B cell (primary cell): Measurements from ENCODE around the gene MEGF8. TPM values are rescaled to one million over a fixed set of nuclear protein-coding genes. Genes with fewer than 3 reads are reported as not detected.

Experiments used
- ATAC-seq: fragments of 200-7000 bp; cut with Tn5 transposase; one replicate; pipeline ENCODE4 v1.10.0; 2021; ENCODE audit warnings: low read depth, mild to moderate bottlenecking, moderate number of reproducible peaks, moderate library complexity
- CTCF ChIA-PET: fragments of 350-600 bp; sonication (Branson Sonifier 250); formaldehyde crosslinking; loops from one replicate; lab custom pipeline; 2021; ENCODE audit warnings: antibody characterized with exemption, inconsistent platforms; lab: Charles Lee
- POLR2A ChIA-PET: fragments of 350-600 bp; sonication (Branson Sonifier 250); formaldehyde crosslinking; loops from one replicate; lab custom pipeline; 2021; ENCODE audit warnings: antibody characterized with exemption; lab: Charles Lee
- DNase-seq: peaks from one replicate; pipeline ENCODE4 v3.0.0; 2013
- H2AFZ ChIP-seq: 2 replicates; pipeline ENCODE4 v1.6.1; 2012; ENCODE audit warnings: mild to moderate bottlenecking, low read depth, low read length; ENCODE audit not compliant: insufficient read depth, poor library complexity, severe bottlenecking
- H3K27ac ChIP-seq, 2 donors: 1 replicate in 1 of 2; 2 replicates in 1 of 2; pipeline ENCODE4 v1.5.1; 2012 to 2013; ENCODE audit warnings: low read length in 2 of 2, mild to moderate bottlenecking in 2 of 2, moderate library complexity in 1 of 2
- H3K27me3 ChIP-seq, 4 experiments: fragments of 200-600 bp in 1 of 4; sonication (generic) in 1 of 4; replicated peaks in 1 of 4; 1 replicate in 2 of 4; 2 replicates in 2 of 4; pipeline versions ENCODE4 v1.6.1 to v1.7.0; 2013 to 2016; ENCODE audit warnings: low read length in 3 of 4, mild to moderate bottlenecking in 2 of 4, mixed read lengths in 1 of 4, moderate library complexity in 1 of 4; ENCODE audit not compliant: insufficient read depth in 4 of 4, control insufficient read depth in 3 of 4; ENCODE audit errors: control extremely low read depth in 1 of 4
- H3K36me3 ChIP-seq, 2 experiments: replicated peaks in 1 of 2; 1 replicate in 1 of 2; 2 replicates in 1 of 2; pipeline versions ENCODE4 v1.6.1 to v1.7.1; 2013; ENCODE audit warnings: low read length in 1 of 2; ENCODE audit not compliant: insufficient read depth in 2 of 2, control insufficient read depth in 1 of 2; ENCODE audit errors: control extremely low read depth in 1 of 2, extremely low read depth in 1 of 2
- H3K4me1 ChIP-seq, 2 donors: fragments of 200-600 bp in 1 of 2; sonication (generic) in 1 of 2; 1 replicate in 1 of 2; 2 replicates in 1 of 2; pipeline versions ENCODE4 v1.5.1 to v1.6.1; 2013 to 2017; ENCODE audit warnings: low read length in 2 of 2; ENCODE audit not compliant: control insufficient read depth in 2 of 2, insufficient read depth in 2 of 2
- H3K4me2 ChIP-seq: replicated peaks from 2 replicates; pipeline ENCODE3; 2012; ENCODE audit warnings: mild to moderate bottlenecking, low read depth, low read length; ENCODE audit not compliant: poor library complexity, severe bottlenecking
- H3K4me3 ChIP-seq, 5 experiments: fragments of 200-600 bp in 1 of 5; sonication (generic) in 1 of 5; 1 replicate in 3 of 5; 2 replicates in 2 of 5; pipeline versions ENCODE4 v1.5.1 to v1.7.0; 2011 to 2016; ENCODE audit warnings: low read length in 4 of 5, mild to moderate bottlenecking in 4 of 5, low read depth in 2 of 5, control low read depth in 1 of 5, moderate library complexity in 1 of 5; ENCODE audit not compliant: insufficient read depth in 1 of 5; ENCODE audit errors: control extremely low read depth in 1 of 5, extremely low read depth in 1 of 5
- H3K79me2 ChIP-seq: fragments of 200-600 bp; sonication (generic); one replicate; pipeline ENCODE4 v1.6.0; 2016; ENCODE audit warnings: low read length; ENCODE audit not compliant: control insufficient read depth, insufficient read depth
- H3K9ac ChIP-seq: fragments of 200-600 bp; sonication (generic); 2 replicates; pipeline ENCODE4 v1.6.1; 2017; ENCODE audit warnings: mild to moderate bottlenecking, low read length, moderate library complexity
- H3K9me3 ChIP-seq, 3 donors: one replicate each; pipeline versions ENCODE4 v1.6.1 to v1.7.1; 2013; ENCODE audit warnings: low read length in 2 of 3; ENCODE audit not compliant: control insufficient read depth in 2 of 3, insufficient read depth in 1 of 3; ENCODE audit errors: control extremely low read depth in 1 of 3
- H4K20me1 ChIP-seq: 2 replicates; pipeline ENCODE4 v1.6.0; 2012; ENCODE audit warnings: mild to moderate bottlenecking, low read length; ENCODE audit not compliant: insufficient read depth, control insufficient read depth, poor library complexity, severe bottlenecking
- H3K27ac Mint-ChIP-seq: one replicate; pipeline ENCODE4 v1.8.0; 2021; ENCODE audit warnings: mixed read lengths
- H3K27me3 Mint-ChIP-seq: one replicate; pipeline ENCODE4 v1.8.0; 2021; ENCODE audit warnings: mixed read lengths
- H3K4me1 Mint-ChIP-seq: one replicate; pipeline ENCODE4 v1.8.0; 2021; ENCODE audit warnings: mixed read lengths
- H3K4me3 Mint-ChIP-seq: one replicate; pipeline ENCODE4 v1.8.0; 2021; ENCODE audit warnings: mixed read lengths
- H3K9me3 Mint-ChIP-seq: one replicate; pipeline ENCODE4 v1.8.0; 2022; ENCODE audit warnings: mixed read lengths; ENCODE audit not compliant: insufficient read depth
- EZH2 ChIP-seq: IDR thresholded peaks from 2 replicates; pipeline ENCODE4 v1.6.1; 2012; ENCODE audit warnings: borderline replicate concordance, low read depth, mild to moderate bottlenecking, moderate library complexity, low read length; ENCODE audit not compliant: insufficient read depth, poor library complexity, severe bottlenecking
- WGBS: methylation state at CpG from one replicate; pipeline ENCODE4 v1.1.5; 2013; ENCODE audit warnings: missing lambda C conversion rate; ENCODE audit not compliant: insufficient coverage; 5-methylcytosine and 5-hydroxymethylcytosine counted together
- intact Hi-C: fragments of 100-400 bp; cut with micrococcal nuclease; formaldehyde crosslinking; loops from one replicate; pipeline ENCODE4 v1.10.0; 2022
- polyA plus RNA-seq: library from polyadenylated mRNA; depleted of rRNA; stranded (reverse); fragments of >200 nt; gene quantifications from 2 replicates; pipeline ENCODE4 v1.2.3, GENCODE V29; 2012
- total RNA-seq, 2 donors: library from RNA; stranded (reverse); fragments of 120-200 nt in 1 of 2; gene quantifications; 1 replicate in 1 of 2; 2 replicates in 1 of 2; pipeline versions ENCODE4 v1.2.3 to v1.2.4, GENCODE V29; 2013 to 2022
- TF ChIP-seq, protein P1 (sequence below): fragments of 200-600 bp; IDR thresholded peaks from one replicate; pipeline ENCODE4 v1.8.0; 2022; ENCODE audit warnings: antibody characterized with exemption, mild to moderate bottlenecking

MEGF8 gene
- total and polyA plus RNA-seq, 2 donors (not counting 1 experiment from before 2014, with no cell fraction given), result 8.2 to 26.5 TPM

DNA sequence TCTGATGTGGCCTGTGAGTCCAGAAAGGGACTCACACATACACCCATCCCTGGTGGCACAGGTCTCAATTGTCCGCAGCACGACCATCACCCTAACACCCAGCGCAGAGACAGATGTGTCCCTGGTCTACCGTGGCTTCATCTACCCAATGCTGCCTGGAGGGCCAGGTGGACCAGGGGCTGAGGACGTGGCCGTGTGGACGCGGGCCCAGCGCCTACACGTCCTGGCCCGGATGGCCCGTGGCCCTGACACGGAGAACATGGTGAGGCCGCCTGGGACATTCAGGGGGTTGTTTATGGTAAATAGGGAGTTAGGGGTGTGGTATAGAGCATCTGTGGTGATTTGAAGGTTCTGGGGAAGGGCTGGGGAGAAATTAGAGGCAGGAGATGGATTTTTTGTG is 22.8 kb downstream of the MEGF8 start:
- H3K27ac Mint-ChIP-seq, result no peak overlapping the region
- POLR2A ChIA-PET, result no interaction called here

DNA sequence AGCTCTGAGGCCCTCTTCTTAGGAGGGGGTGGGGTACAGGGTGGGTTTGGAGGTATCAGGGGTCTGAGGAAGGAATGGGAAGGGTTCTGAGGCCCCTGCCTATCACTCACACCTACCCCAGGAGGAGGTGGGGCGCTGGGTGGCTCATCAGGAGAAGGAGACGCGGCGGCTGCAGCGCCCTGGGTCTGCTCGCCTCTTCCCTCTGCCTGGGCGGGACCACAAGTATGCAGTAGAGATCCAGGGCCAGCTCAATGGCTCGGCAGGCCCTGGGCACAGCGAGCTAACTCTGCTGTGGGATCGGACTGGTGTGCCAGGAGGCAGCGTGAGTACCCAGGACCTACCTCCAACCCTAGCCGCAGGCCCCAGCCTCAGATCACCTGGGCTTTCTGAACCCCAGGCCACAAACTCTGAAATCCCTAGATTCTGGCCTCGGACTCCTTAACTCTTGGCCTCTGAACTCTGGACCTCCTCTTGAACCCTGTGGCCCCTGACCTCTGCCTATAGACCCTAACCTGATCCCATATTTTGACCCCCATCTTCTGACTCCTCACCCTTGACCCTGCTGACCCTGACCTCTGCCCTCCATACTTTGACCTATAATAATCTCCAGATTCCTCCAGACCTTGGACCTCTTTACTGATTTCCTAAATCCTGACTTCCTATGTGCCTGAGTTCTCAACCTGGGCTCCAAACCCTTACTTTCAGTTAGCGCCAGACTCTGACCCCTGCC is 24.1 kb downstream of the MEGF8 start:
- no peaks in the 10 kb centered on the region for H4K20me1 ChIP-seq
- WGBS, result 96% methylated on average over 8 of the region's 14 CpGs
- no peak overlapping the region for H3K27ac ChIP-seq
- H3K4me3 Mint-ChIP-seq, result no peak overlapping the region
- peaks cover 3% of the 10 kb centered on the region for H3K4me1 Mint-ChIP-seq
- H3K27ac Mint-ChIP-seq, result no peak overlapping the region
- POLR2A ChIA-PET, result no interaction called here
- no peak for ATAC-seq
- H3K79me2 ChIP-seq, result no peaks in the 10 kb centered on the region
- CTCF ChIA-PET, result no interaction called here
- no peak overlapping the region for H2AFZ ChIP-seq
- TF ChIP-seq, protein P1, sequence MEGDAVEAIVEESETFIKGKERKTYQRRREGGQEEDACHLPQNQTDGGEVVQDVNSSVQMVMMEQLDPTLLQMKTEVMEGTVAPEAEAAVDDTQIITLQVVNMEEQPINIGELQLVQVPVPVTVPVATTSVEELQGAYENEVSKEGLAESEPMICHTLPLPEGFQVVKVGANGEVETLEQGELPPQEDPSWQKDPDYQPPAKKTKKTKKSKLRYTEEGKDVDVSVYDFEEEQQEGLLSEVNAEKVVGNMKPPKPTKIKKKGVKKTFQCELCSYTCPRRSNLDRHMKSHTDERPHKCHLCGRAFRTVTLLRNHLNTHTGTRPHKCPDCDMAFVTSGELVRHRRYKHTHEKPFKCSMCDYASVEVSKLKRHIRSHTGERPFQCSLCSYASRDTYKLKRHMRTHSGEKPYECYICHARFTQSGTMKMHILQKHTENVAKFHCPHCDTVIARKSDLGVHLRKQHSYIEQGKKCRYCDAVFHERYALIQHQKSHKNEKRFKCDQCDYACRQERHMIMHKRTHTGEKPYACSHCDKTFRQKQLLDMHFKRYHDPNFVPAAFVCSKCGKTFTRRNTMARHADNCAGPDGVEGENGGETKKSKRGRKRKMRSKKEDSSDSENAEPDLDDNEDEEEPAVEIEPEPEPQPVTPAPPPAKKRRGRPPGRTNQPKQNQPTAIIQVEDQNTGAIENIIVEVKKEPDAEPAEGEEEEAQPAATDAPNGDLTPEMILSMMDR, result no peak
- TF ChIP-seq EZH2, result no peak
- H3K4me1 ChIP-seq, result peaks cover 0 to 16% of the 10 kb centered on the region in 2 donors
- no peaks in the 10 kb centered on the region for H3K27me3 Mint-ChIP-seq
- H3K27me3 ChIP-seq, result no peaks in the 10 kb centered on the region
- H3K4me3 ChIP-seq, result no peak overlapping the region
- no peaks in the 10 kb centered on the region for H3K9me3 ChIP-seq
- no peak overlapping the region for H3K4me2 ChIP-seq
- intact Hi-C loops, result no loop called here
- no peak for DNase-seq
- H3K9ac ChIP-seq, result no peak overlapping the region
- no peaks in the 10 kb centered on the region for H3K9me3 Mint-ChIP-seq
- H3K36me3 ChIP-seq, result peaks cover 0 to 12% of the 10 kb centered on the region in 2 experiments

More for the DNA sequence above, 22.8 kb downstream of the MEGF8 start:
- no peak for DNase-seq
- H3K27me3 Mint-ChIP-seq, result no peaks in the 10 kb centered on the region
- no peak for ATAC-seq
- Histone ChIP-seq H4K20me1 (no peaks in the 10 kb centered on the region), H3K79me2 (no peaks in the 10 kb centered on the region), H3K4me1 (peaks cover 0 to 10% of the 10 kb centered on the region in 2 donors), H3K4me3 (no peak overlapping the region), H3K9me3 (no peaks in the 10 kb centered on the region), H3K36me3 (peaks cover 0 to 16% of the 10 kb centered on the region in 2 experiments), H3K27me3 (no peaks in the 10 kb centered on the region), H2AFZ (no peak overlapping the region), H3K9ac (no peak overlapping the region), H3K27ac (no peak overlapping the region), H3K4me2 (no peak overlapping the region)
- 94% methylated on average over 14 of the region's 14 CpGs for WGBS
- TF ChIP-seq EZH2, result no peak
- TF ChIP-seq, protein P1, result no peak
- no peaks in the 10 kb centered on the region for H3K9me3 Mint-ChIP-seq
- CTCF ChIA-PET, result no interaction called here
- peaks cover 3% of the 10 kb centered on the region for H3K4me1 Mint-ChIP-seq
- no peak overlapping the region for H3K4me3 Mint-ChIP-seq
- intact Hi-C loops, result no loop called here
